Measurements from ENCODE around the gene NEO1.
"Not testable (repeated sequence)": the region's sequence is repeated elsewhere in the genome, so short reads cannot be mapped to it uniquely, and the experiment has no call there.

NEO1 gene

DNA sequence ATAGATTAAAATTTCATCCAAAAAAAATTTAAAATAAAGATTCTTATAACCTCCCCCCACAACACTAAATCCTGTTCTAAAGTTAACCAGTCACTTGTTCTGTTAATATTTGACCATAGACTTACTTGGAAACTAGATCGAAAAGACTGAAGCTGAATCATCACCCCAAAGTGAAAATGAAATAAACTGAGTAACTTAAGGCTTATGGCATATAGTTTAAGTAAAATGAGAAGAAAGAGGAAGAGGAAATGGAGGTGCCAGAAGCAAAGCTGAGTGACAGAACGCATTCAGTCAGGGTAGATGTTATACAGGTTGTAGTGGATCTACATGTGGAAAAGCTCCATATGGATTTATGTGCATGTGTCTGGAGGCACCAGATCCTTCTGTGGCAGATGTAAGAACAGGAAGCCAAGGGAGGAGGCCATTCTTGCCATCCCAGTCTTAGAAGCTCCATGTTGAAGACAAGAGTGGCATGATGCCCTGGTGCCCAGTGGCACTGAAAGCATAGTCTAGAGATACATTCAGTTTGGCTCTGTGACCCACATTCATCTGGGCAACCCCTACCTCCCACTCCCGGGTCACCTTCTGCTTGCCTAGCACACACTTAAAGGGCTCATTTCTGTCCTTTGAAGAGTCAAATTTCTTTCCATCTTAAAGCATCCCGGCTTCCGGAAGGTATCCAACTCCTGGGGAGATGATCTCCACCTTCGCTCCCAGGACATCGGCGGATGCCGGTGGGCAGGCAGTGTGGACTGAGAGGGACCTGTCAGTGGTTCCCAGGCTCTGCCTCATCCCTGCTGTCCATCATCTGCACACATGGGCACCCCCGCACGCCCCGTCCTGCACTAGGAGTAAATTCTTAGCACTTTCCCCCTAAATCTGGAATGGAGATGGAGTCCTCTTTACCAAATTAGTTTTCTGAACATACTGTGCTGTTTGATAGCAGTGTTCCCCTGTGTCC is 90.8 kb downstream of the NEO1 start:
- peak; percentile 5 for DNase-seq

GRCh38 chr15:73143763-73144155 is 91.5 kb downstream of the NEO1 start:
- ATAC-seq, result no peak

More for the DNA sequence above, 90.8 kb downstream of the NEO1 start:
- peak; percentile 62 for ATAC-seq

DNA sequence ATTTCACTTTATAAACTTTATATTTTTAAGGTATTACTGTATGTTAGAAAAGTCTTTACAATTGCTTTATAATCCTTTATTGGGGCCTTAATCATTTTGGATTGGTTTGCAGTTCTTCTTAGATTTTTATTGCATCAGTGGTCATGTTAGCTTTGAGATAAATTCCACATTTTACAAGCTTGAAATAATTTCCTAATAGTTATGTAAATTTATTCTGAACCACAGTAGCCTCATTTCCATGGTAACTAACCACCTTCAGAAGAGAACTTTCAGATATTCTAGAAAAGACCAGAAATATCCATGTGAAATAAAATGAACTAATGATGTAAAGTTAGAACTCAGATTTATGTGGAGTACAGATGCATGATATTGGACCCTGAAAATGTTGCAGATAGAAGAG is 94.2 kb downstream of the NEO1 start:
- ATAC-seq (no peak), DNase-seq (no peak)

More at GRCh38 chr15:73143763-73144155, 91.5 kb downstream of the NEO1 start:
- DNase-seq, result no peak

GRCh38 chr15:73150831-73151230 is 98.6 kb downstream of the NEO1 start:
- ATAC-seq, result no peak

GRCh38 chr15:73153024-73153423 is 100.8 kb downstream of the NEO1 start:
- DNase-seq (no peak), ATAC-seq (no peak)

More at GRCh38 chr15:73150831-73151230, 98.6 kb downstream of the NEO1 start:
- no peak for DNase-seq

DNA sequence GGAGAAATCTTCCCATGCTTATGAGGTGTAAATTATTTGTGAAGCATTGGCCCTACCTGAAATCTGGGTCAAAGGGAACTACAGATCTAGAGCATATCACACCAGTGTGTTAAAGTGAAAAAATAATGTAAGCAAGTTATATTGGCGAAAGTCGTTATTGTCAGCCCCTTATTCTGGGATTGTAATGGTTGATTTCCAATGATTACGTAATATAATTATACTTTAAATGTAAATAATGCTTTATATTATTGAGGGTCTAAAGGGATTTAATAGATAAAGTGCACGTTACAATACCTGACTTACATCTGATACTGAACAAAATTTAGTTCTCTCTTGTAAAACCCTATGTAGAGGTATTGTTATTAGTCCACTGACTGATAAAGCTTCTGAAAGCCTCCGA is 101.2 kb downstream of the NEO1 start:
- DNase-seq (no peak), ATAC-seq (no peak)

DNA sequence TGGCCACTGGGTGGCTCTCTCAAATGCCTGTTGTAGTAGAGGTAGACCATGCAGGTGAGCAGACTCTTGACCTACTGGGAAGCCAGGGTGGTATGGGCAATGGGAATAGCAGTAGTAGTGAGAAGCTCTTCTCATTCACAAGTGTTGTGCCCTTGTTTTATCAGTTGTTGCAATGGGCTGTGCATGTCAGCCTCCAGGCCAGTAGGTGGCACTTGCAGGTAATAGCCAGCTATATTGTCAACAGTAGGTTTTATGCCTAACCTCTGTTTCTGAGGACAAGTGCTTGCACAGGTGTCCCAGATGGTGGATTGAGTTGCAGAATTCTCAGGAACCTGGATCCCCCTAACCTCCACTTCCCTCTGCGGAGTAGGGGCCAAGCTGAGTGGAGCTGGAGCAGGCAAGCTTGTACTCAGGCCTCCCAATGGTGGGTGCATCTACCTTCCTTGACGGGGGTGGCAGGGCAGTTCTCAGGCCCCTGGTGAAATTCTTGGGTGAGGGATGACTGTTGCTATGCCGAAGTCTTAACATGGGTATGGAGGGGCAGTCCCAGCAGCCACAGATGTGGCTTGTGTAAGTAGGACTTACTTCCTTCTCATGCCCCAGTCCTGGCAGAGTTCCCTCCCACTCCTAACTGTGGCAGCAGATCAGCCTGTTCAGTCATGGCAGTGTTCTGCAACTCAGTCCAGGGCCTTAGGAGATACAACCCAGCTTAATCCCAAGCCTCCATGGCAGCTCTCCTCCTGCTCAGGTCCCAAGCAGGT is 104.3 kb downstream of the NEO1 start:
- ATAC-seq, result no peak
- no peak for DNase-seq

DNA sequence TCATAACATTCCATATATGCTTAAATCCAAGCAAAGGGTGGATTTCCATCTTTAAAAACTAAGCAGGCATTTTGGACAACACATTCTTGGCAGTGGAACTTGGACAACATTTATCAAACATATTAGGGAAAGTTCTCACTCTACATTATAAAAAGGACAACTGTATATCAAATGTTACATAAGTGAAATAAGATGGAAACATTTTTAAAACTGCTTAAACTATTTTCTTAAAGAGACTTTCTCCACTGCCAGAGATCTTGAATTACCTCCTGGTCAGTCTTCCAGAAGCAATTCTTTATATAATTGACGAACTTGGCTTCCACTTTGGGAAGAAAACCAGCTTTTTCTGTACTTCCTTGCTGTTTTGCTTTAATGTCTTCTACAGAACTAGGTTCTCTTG is 109.3 kb downstream of the NEO1 start:
- no peak for ATAC-seq

DNA sequence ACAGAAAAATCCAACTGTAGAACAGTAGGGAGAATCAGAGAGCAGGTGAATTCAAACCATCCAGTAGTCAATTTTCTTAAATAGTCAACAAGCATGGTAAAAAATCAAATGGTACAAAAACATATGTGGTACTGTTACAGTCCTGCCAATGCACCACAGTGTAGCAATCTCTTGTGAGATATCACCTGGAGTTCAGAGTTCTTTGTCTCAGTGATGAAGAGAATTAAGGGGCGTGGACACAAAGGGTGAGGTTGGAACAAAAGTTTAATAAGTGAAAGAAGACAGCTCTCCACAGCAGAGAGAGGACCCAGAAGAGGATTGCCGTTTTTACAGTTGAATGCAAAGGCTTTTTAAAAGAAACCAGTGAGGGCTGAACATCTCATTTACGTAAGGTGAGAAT is 113.2 kb downstream of the NEO1 start:
- ATAC-seq (no peak), DNase-seq (no peak)

More for the DNA sequence above, 109.3 kb downstream of the NEO1 start:
- no peak for DNase-seq

GRCh38 chr15:73165844-73166243 is 113.6 kb downstream of the NEO1 start:
- ATAC-seq (no peak), DNase-seq (no peak)

DNA sequence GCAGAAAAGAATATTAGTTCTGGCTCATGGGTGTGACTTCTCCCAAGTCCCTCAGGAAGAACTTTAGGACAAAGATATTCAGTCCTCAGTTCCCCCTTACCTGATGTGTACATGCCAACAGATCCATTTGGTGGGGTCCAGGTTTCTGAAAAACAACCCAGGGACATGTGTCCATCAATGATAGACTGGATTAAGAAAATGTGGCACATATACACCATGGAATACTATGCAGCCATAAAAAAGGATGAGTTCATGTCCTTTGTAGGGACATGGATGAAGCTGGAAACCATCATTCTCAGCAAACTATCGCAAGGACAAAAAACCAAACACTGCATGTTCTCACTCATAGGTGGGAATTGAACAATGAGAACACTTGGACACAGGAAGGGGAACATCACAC is 114.4 kb downstream of the NEO1 start:
- not testable (repeated sequence) for DNase-seq, ATAC-seq

DNA sequence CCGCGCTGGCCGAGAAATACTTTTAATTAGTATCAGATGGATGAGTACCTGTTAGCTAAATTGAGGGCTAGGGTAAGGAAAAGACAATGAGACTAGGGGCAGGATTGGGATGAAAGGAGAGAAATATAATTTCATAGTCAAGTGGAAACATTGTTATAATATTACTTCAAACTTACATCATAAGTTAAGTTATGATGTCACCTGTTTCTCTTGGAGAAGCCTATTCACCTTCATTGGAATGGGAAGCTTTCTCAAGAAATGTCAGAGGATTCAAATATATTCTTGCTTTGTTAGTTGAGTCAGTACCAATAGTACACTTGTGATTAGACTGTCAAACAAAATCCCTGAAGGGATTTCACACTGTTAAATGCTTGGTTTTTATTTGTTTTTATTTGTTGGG is 116.2 kb downstream of the NEO1 start:
- no peak for DNase-seq
- ATAC-seq, result no peak

- DNase-seq (no peak), ATAC-seq (no peak)
Observed at GRCh38 chr15:73171711-73172110, 119.4 kb downstream of the NEO1 start.

DNA sequence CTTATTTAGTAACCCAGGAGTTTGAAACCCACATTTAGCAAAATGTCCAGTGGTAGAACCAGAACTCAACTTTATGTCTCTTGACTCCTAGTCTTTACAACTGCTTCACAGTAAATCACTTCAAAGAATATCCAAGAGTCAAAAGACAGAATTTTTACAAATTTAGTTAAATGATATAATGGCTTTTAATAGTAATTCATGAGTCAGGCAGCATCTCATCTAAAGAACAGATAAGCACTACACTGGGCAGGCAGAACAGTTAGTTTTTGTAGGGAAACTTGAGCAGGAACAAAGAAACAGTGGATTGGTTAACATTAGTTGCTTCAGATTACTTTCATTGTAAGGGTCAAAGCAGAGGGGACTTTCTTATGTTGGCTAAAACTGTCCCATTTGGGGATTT is 120.2 kb downstream of the NEO1 start:
- no peak for DNase-seq
- no peak for ATAC-seq

DNA sequence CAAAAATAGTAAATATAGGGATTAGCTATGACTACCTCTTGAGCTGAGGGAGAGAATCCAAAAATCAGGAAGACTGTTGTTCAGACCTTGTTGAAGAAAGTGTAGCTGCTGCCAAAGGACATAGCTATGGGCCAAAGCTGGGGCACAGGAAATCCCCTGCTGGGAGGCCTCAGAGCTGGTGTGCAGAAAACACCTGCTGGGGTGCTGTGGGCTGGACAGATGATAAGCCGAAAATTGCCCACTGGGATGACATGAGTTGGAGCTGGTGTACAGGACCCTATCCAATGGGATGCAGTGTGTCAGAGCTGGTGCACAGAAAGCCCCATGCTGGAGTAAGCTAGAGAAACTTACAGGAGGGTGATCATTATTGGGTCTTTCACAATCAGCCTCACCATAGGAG is 121.9 kb downstream of the NEO1 start:
- DNase-seq, result no peak

GRCh38 chr15:73175382-73175781 is 123.1 kb downstream of the NEO1 start:
- DNase-seq, result no peak
- ATAC-seq, result no peak

More for the DNA sequence above, 121.9 kb downstream of the NEO1 start:
- ATAC-seq, result no peak

DNA sequence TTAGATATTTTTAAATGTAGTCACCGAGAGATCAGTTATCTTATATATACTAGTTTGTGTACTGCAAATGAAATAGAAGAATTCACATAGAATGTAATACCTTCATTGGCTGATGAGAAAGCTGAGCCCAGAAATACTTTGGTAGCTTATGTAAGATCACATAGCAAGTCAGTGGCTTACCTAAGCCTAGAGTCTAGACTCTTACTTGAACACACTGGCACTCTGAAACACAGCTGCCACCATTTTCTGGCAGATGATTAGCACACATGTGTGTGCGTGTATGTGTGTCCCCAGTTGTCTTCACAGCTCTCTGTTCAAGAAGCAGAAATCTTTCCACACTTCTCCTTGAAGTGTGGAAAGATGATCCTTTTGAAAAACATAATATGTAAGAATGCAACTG is 124.3 kb downstream of the NEO1 start:
- no peak for ATAC-seq
- DNase-seq, result no peak

DNA sequence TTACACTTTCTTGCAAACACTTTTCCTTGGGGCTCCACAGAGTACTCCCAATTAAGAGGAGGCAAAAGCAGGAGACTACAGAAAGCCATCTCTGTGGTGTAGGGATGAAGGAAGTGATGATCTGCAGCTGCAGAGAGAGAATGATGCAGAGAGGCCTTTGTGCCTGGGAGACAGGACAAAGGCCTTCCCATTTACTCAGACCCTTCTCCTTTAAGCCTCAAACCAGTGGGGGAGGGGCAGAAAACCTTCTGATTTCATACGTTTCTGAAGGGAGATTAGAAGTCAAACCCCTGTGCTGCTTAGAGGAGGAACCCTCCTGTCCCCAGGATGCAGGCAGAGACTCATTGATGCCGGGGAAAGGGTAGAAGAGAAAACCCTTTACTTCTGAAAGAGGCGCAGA is 130.8 kb downstream of the NEO1 start:
- no peak for DNase-seq
- no peak for ATAC-seq

- no peak for ATAC-seq
- DNase-seq, result no peak
Observed at GRCh38 chr15:73190189-73190601, 137.9 kb downstream of the NEO1 start.

DNA sequence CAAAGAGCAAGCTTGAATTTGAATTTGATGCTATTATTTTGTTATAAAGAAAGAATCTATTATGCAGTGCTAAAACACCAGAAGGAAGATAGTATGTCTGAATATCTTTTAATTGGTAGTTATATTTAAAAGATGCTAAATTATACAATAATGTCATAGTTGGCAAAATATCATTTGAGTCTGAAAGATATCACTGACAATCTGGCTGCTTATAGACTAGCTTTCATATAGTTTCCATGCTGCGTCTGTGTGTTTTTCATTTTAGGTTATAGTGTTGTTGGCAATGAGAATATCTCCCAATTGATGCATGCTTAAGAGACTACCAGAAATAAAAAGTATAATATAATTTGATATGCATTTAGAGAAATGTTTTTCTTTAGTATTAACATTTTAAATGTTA is 142.9 kb downstream of the NEO1 start:
- no peak for DNase-seq
- no peak for ATAC-seq

DNA sequence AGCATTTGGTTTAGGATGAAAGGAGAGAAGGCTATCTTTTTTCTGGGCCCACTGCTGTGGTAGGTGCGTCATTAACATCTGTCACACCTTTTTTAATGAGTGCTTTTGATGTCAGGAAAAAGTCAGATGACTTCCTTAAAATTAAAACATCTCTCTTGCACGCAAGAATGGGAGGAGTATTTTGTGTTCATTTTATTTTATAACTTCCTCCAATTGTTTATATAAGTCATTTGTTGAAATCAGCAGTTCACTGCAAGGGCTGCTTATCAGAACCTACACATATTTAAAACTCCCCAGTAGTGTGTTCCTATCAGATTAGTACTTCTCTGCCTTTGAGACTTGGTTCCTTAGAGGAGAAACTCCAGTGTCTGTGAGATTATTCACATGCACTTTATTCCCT is 143.8 kb downstream of the NEO1 start:
- no peak for DNase-seq
- ATAC-seq, result no peak

DNA sequence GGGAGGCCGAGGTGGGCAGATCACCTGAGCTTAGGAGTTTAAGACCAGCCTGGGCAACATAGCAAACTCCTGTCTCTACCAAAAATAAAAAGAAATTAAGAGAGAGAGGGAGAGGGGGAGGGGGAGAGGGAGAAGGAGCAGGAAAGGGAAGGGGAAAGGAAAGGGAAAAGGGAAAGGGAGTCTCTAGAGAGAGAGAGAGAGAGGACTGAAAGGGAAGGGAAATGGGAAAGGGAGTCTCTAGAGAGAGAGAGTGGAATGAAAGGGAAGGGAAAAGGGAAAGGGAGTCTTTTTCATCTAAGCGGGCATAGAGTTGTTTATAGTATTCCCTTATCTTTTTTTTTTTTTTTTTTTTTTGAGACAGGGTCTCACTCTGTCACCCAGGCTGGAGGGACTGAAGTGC is 148.1 kb downstream of the NEO1 start:
- no peak for DNase-seq
- ATAC-seq, result no peak

- no peak for ATAC-seq
Observed at GRCh38 chr15:73210630-73211029, 158.4 kb downstream of the NEO1 start.

More at GRCh38 chr15:73210630-73211029, 158.4 kb downstream of the NEO1 start:
- no peak for DNase-seq

All from stimulated activated naive CD8-positive, alpha-beta T cell treated with anti-CD3 and anti-CD28 coated beads, Interleukin-15, Interleukin-2, amounts not matched to agents 100 U/mL and 50 U/mL, for 24 hours (primary cell).